SK-N-SH (cell line): ENCODE measurements around the gene CNTNAP2.

ENCODE experiments used
- CHD2 ChIP-seq: fragments of 150-350 bp; IDR thresholded peaks from 2 replicates; pipeline ENCODE4 v1.6.1; 2018; ENCODE audit warnings: low read length; ENCODE audit not compliant: partially characterized antibody
- CTCF ChIP-seq: fragments of 200-600 bp; sonication (generic); IDR thresholded peaks from 2 replicates; pipeline ENCODE4 v1.6.1; 2017; ENCODE audit warnings: antibody characterized with exemption, mild to moderate bottlenecking, moderate library complexity
- EP300 ChIP-seq, 2 experiments: IDR thresholded peaks; 2 replicates each; pipeline versions ENCODE4 v1.4.0 to v1.6.1; 2012; ENCODE audit warnings: borderline replicate concordance in 1 of 2, low read depth in 1 of 2, low read length in 1 of 2
- EZH2phosphoT487 ChIP-seq: fragments of 200-600 bp; sonication (generic); IDR thresholded peaks from 2 replicates; pipeline ENCODE4 v1.6.1; 2017; ENCODE audit warnings: low read depth, mixed run types, mild to moderate bottlenecking, antibody characterized with exemption, moderate library complexity, borderline replicate concordance
- PBX3 ChIP-seq: IDR thresholded peaks from 2 replicates; pipeline ENCODE4; 2012
- RAD21 ChIP-seq: IDR thresholded peaks from 2 replicates; pipeline ENCODE4 v1.6.1; 2012; ENCODE audit warnings: mild to moderate bottlenecking, low read length
- RCOR1 ChIP-seq: fragments of 150-350 bp; IDR thresholded peaks from 2 replicates; pipeline ENCODE4 v1.6.1; 2017; ENCODE audit warnings: antibody characterized with exemption, low read length
- USF2 ChIP-seq: fragments of 150-350 bp; IDR thresholded peaks from 2 replicates; pipeline ENCODE4 v1.6.1; 2017; ENCODE audit warnings: antibody characterized with exemption, low read length, low read depth, borderline replicate concordance

- no peak for TF ChIP-seq CTCF
- TF ChIP-seq EP300 (IDR thresholded peaks at IDR 0.05; ENCODE audit: borderline replicate concordance in 1 of 2, low read depth in 1 of 2, low read length in 1 of 2): no peak
- no peak for TF ChIP-seq CHD2
- no peak for TF ChIP-seq PBX3
- TF ChIP-seq RAD21: no peak
- no peak for TF ChIP-seq USF2
- TF ChIP-seq RCOR1: no peak
- TF ChIP-seq EZH2phosphoT487: no peak
Observed at GRCh38 chr7:148129023-148129422, 2012.4 kb downstream of the CNTNAP2 start.
